Activated gamma-delta T cell treated with anti-CD3 and anti-CD28 coated beads, Interleukin-2, amount 50 U/mL, for 16 hours (primary cell): ENCODE data around the gene SPEM3.
"Not testable (repeated sequence)": the region's sequence is repeated elsewhere in the genome, so short reads cannot be mapped to it uniquely, and the experiment has no call there.

ENCODE experiments used
- DNase-seq: peaks from one replicate; pipeline ENCODE4 v3.0.0-alpha.2; 2020; ENCODE audit warnings: low read depth

The SPEM3 gene

GRCh38 chr17:7442142-7442541 is 13.5 kb downstream of the SPEM3 start:
- no peak for DNase-seq

GRCh38 chr17:7443499-7444485 is 15.1 kb downstream of the SPEM3 start:
- DNase-seq, result no peak

- no peak for DNase-seq
Observed at GRCh38 chr17:7444682-7445618, 16.3 kb downstream of the SPEM3 start, which contains the start of gene CHRNB1. Gene CHRNB1 (plus strand): TSS chr17:7445061. CDS start chr17:7445128, 67 bp downstream.

- DNase-seq, result no peak
Observed at GRCh38 chr17:7445619-7445968, 16.9 kb downstream of the SPEM3 start.

- DNase-seq, result no peak
Observed at GRCh38 chr17:7448461-7448860, 19.8 kb downstream of the SPEM3 start.

GRCh38 chr17:7459961-7460545 is 31.4 kb downstream of the SPEM3 start:
- no peak for DNase-seq

- no peak for DNase-seq
Observed at GRCh38 chr17:7460850-7461660, 32.4 kb downstream of the SPEM3 start.

- no peak for DNase-seq
Observed at GRCh38 chr17:7462474-7463371, 34.1 kb downstream of the SPEM3 start.

- no peak for DNase-seq
Observed at GRCh38 chr17:7463372-7463846, 34.8 kb downstream of the SPEM3 start.

- DNase-seq, result no peak
Observed at GRCh38 chr17:7464081-7464480, 35.4 kb downstream of the SPEM3 start.

- DNase-seq, result no peak
Observed at GRCh38 chr17:7465597-7466275, 37.1 kb downstream of the SPEM3 start.

GRCh38 chr17:7466318-7466638 is 37.6 kb downstream of the SPEM3 start:
- DNase-seq, result no peak

- DNase-seq, result no peak
Observed at GRCh38 chr17:7466639-7467341, 38.1 kb downstream of the SPEM3 start.

GRCh38 chr17:7467498-7467897 is 38.8 kb downstream of the SPEM3 start:
- no peak for DNase-seq

- DNase-seq, result no peak
Observed at GRCh38 chr17:7468290-7468689, 39.6 kb downstream of the SPEM3 start.

- DNase-seq, result no peak
Observed at GRCh38 chr17:7468804-7469389, 40.2 kb downstream of the SPEM3 start.

- not testable (repeated sequence) for DNase-seq
Observed at GRCh38 chr17:7469843-7470242, 41.2 kb downstream of the SPEM3 start.

- DNase-seq, result not testable (repeated sequence)
Observed at GRCh38 chr17:7470457-7470973, 41.9 kb downstream of the SPEM3 start.
